K562 (cell line): ENCODE data around the gene PRRX1. TPM values are rescaled to one million over a fixed set of nuclear protein-coding genes. Genes with fewer than 3 reads are reported as not detected.

Experiments
- ATAC-seq: fragments of 200-7000 bp; cut with Tn5 transposase; 3 replicates; pipeline ENCODE4 v1.9.1; 2020; ENCODE audit warnings: moderate library complexity
- BruUV-seq: library from RNA; stranded (reverse); fragments of 400-500 nt; replicated peaks from 2 replicates; lab custom pipeline; 2021; lab: Mats Ljungman, UMichigan
- CTCF ChIA-PET: fragments of 300-600 bp; formaldehyde crosslinking; extraction: SDS; loops from one replicate; lab custom pipeline; 2021; ENCODE audit warnings: low intra/inter-chr PET ratio; lab: Yijun Ruan, JAX
- POLR2A ChIA-PET: fragments of 300-600, 350-650 bp; sonication (Branson Sonifier 250); formaldehyde crosslinking; extraction: SDS; loops from one replicate; lab custom pipeline; 2021; ENCODE audit warnings: antibody characterized with exemption, inconsistent platforms; lab: Yijun Ruan, JAX
- DNase-seq, 4 experiments: peaks; one replicate each; pipeline versions ENCODE4 v3.0.0 to v3.0.0-alpha.2; 2011 to 2018; ENCODE audit warnings: low spot score in 3 of 4, mixed read lengths in 3 of 4; ENCODE audit errors: extremely low read depth in 1 of 4
- FAIRE-seq: peaks from 2 replicates; lab custom pipeline; 2011; peaks lifted over from hg19 to GRCh38; lab: Jason Lieb, UNC
- H2AFZ ChIP-seq: 2 replicates; pipeline ENCODE4 v1.6.0; 2011; ENCODE audit warnings: low read depth, low read length, control low read depth, inconsistent platforms
- H3K27ac ChIP-seq: fragments of 200-600 bp; 3 replicates; pipeline ENCODE4 v1.8.0; 2011; ENCODE audit warnings: low read depth, mild to moderate bottlenecking, control low read depth, inconsistent platforms, low read length, moderate library complexity, mixed read lengths; ENCODE audit errors: extremely low read depth
- H3K27me3 ChIP-seq, 2 experiments: fragments of 300-600 bp in 1 of 2; 2 replicates in 1 of 2; 3 replicates in 1 of 2; pipeline versions ENCODE4 v1.6.0 to v1.8.0; 2011; ENCODE audit warnings: inconsistent platforms in 2 of 2, low read length in 2 of 2, mild to moderate bottlenecking in 1 of 2, mixed read lengths in 1 of 2, moderate library complexity in 1 of 2; ENCODE audit not compliant: control insufficient read depth in 2 of 2, insufficient read depth in 2 of 2
- H3K36me3 ChIP-seq: fragments of 300-600 bp; 3 replicates; pipeline ENCODE4 v1.8.0; 2011; ENCODE audit warnings: mild to moderate bottlenecking, low read length, inconsistent platforms; ENCODE audit not compliant: control insufficient read depth, insufficient read depth
- H3K4me1 ChIP-seq, 2 experiments: fragments of 200-600 bp in 1 of 2; replicated peaks in 1 of 2; 2 replicates in 1 of 2; 3 replicates in 1 of 2; pipeline versions ENCODE4 v1.5.1 to v1.8.0; 2011; ENCODE audit warnings: inconsistent platforms in 2 of 2, low read length in 2 of 2, mild to moderate bottlenecking in 1 of 2, mixed read lengths in 1 of 2, moderate library complexity in 1 of 2; ENCODE audit not compliant: control insufficient read depth in 2 of 2, insufficient read depth in 2 of 2
- H3K4me2 ChIP-seq: 2 replicates; pipeline ENCODE4 v1.6.1; 2011; ENCODE audit warnings: low read length, control low read depth, inconsistent platforms, mixed read lengths; ENCODE audit not compliant: insufficient read depth
- H3K4me3 ChIP-seq: fragments of 200-600 bp; sonication (generic), shearing (Covaris generic); 2 replicates; pipeline ENCODE4 v1.5.1; 2016; ENCODE audit warnings: control low read depth, inconsistent platforms
- H3K79me2 ChIP-seq: fragments of 200-600 bp; 3 replicates; pipeline ENCODE4 v1.8.0; 2011; ENCODE audit warnings: low read length, inconsistent platforms; ENCODE audit not compliant: control insufficient read depth, insufficient read depth
- H3K9ac ChIP-seq, 2 experiments: 2 replicates each; pipeline versions ENCODE4 v1.6.0 to v1.6.1; 2011; ENCODE audit warnings: low read depth in 2 of 2, low read length in 2 of 2, control low read depth in 1 of 2, inconsistent platforms in 1 of 2, mild to moderate bottlenecking in 1 of 2, mixed read lengths in 1 of 2; ENCODE audit not compliant: insufficient read depth in 1 of 2
- H3K9me1 ChIP-seq: one replicate; pipeline ENCODE4 v1.6.0; 2011; ENCODE audit warnings: inconsistent platforms, mild to moderate bottlenecking, low read length, moderate library complexity; ENCODE audit not compliant: control insufficient read depth, insufficient read depth
- H3K9me3 ChIP-seq: replicated peaks from 2 replicates; pipeline ENCODE4 v1.5.1; 2011; ENCODE audit warnings: low read depth, low read length, inconsistent platforms; ENCODE audit not compliant: control insufficient read depth, insufficient read depth
- H4K20me1 ChIP-seq: replicated peaks from 2 replicates; pipeline ENCODE4 v1.6.1; 2011; ENCODE audit warnings: low read length, inconsistent platforms, mixed read lengths; ENCODE audit not compliant: control insufficient read depth, insufficient read depth
- ATF1 ChIP-seq, 2 experiments: fragments of 450-650 bp in 1 of 2; IDR thresholded peaks; 2 replicates each; pipeline ENCODE4 v1.6.1; 2016; ENCODE audit warnings: missing compliant biosample characterization in 1 of 2, missing genetic modification characterization in 1 of 2
- DNMT1 ChIP-seq: fragments of 450-650 bp; IDR thresholded peaks from 2 replicates; pipeline ENCODE4 v1.6.1; 2016; ENCODE audit warnings: antibody characterized with exemption, mild to moderate bottlenecking
- FOXJ3 ChIP-seq: sonication (generic); formaldehyde crosslinking; IDR thresholded peaks from 2 replicates; pipeline ENCODE4 v1.4.0; 2020; ENCODE audit warnings: mild to moderate bottlenecking, missing genetic modification reagents
- JUN ChIP-seq, 2 experiments: sonication (generic) in 1 of 2; formaldehyde crosslinking in 1 of 2; IDR thresholded peaks; 2 replicates each; pipeline versions ENCODE4 v1.6.1 to v1.8.0; 2012 to 2022; ENCODE audit warnings: borderline replicate concordance in 2 of 2, mild to moderate bottlenecking in 2 of 2, improper control_type of control experiment in 1 of 2, low read depth in 1 of 2, low read length in 1 of 2, missing genetic modification reagents in 1 of 2
- KDM2B ChIP-seq: fragments of 250-450 bp; sonication (Bioruptor Pico); IDR thresholded peaks from 2 replicates; pipeline ENCODE4 v1.8.0; 2021; ENCODE audit warnings: mild to moderate bottlenecking, moderate library complexity
- KLF10 ChIP-seq: fragments of 250-450 bp; sonication (Bioruptor Pico); IDR thresholded peaks from 2 replicates; pipeline ENCODE4 v1.6.1; 2021; ENCODE audit warnings: matching md5 sums
- KLF16 ChIP-seq: IDR thresholded peaks from 2 replicates; pipeline ENCODE4 v1.6.1; 2016; ENCODE audit warnings: antibody characterized with exemption
- MEF2D ChIP-seq: conservative IDR thresholded peaks from 2 replicates; pipeline ENCODE4 v1.6.1; 2016; ENCODE audit warnings: low read depth, missing genetic modification characterization, missing compliant biosample characterization
- MTA3 ChIP-seq: fragments of 450-650 bp; formaldehyde crosslinking; IDR thresholded peaks from 2 replicates; pipeline ENCODE4 v1.6.1; 2017; ENCODE audit warnings: mild to moderate bottlenecking, borderline replicate concordance
- RHOXF2B ChIP-seq: fragments of 250-450 bp; sonication (Bioruptor Pico); conservative IDR thresholded peaks from 2 replicates; pipeline ENCODE4 v1.5.1; 2021
- SAP30 ChIP-seq: fragments of 200-600 bp; sonication (generic); IDR thresholded peaks from 2 replicates; pipeline ENCODE4 v1.6.1; 2012; ENCODE audit warnings: borderline replicate concordance, low read depth, mild to moderate bottlenecking, moderate library complexity, low read length, control low read depth, inconsistent platforms; ENCODE audit not compliant: insufficient read depth, poor library complexity, severe bottlenecking
- ZNF197 ChIP-seq: fragments of 200-800 bp; sonication (Bioruptor generic); IDR thresholded peaks from 2 replicates; pipeline ENCODE4 v1.6.1; 2016; ENCODE audit warnings: low read depth, missing genetic modification characterization, missing compliant biosample characterization
- ZNF668 ChIP-seq: fragments of 250-450 bp; sonication (Bioruptor Pico); IDR thresholded peaks from 2 replicates; pipeline ENCODE4 v1.8.0; 2022; ENCODE audit warnings: mild to moderate bottlenecking, inconsistent platforms
- ZNF695 ChIP-seq: fragments of 450-650 bp; formaldehyde crosslinking; IDR thresholded peaks from 2 replicates; pipeline ENCODE4 v1.4.0; 2020; ENCODE audit warnings: mild to moderate bottlenecking, moderate library complexity
- ZNF76 ChIP-seq: fragments of 250-450 bp; sonication (Bioruptor Pico); IDR thresholded peaks from 2 replicates; pipeline ENCODE4 v1.4.0; 2020; ENCODE audit warnings: mild to moderate bottlenecking, moderate library complexity, borderline replicate concordance
- ZSCAN29 ChIP-seq: fragments of 450-650 bp; IDR thresholded peaks from 2 replicates; pipeline ENCODE4 v1.6.1; 2017
- WGBS: fragments of 100-300 bp; shearing (Covaris generic); methylation state at CpG from one replicate; pipeline ENCODE4 v1.1.6; 2016; ENCODE audit warnings: low coverage, mixed read lengths; ENCODE audit not compliant: insufficient coverage; ENCODE audit errors: missing lambda C conversion rate; 5-methylcytosine and 5-hydroxymethylcytosine counted together
- in situ Hi-C: fragments of 300-500 bp; cut with MboI; formaldehyde crosslinking; loops from 4 replicates; pipeline ENCODE4 v1.15.0; 2018; ENCODE audit warnings: inconsistent platforms, mixed read lengths
- intact Hi-C: fragments of 100-400 bp; cut with micrococcal nuclease; formaldehyde crosslinking; loops from 2 replicates; pipeline ENCODE4 v1.14.2; 2022
- polyA plus RNA-seq, 8 experiments: library from polyadenylated mRNA; depleted of rRNA in 4 of 8; stranded (reverse) in 5 of 8; unstranded in 3 of 8; fragments of >200 nt; fragmentation: Nextera tagmentation in 2 of 8; fragmentation: Illumina TruSeq in 1 of 8; extraction: Ambion mirVana in 2 of 8; extraction: Trizol in 1 of 8; gene quantifications; 2 replicates each; pipeline versions ENCODE4 v1.2.1 to v1.2.3, GENCODE V29; 2011 to 2014; ENCODE audit warnings: inconsistent platforms in 1 of 8, missing spikeins in 1 of 8
- total RNA-seq, 7 experiments: library from RNA; depleted of rRNA in 6 of 7; stranded (reverse); fragments of >200 nt in 6 of 7; fragmentation: Illumina TruSeq in 2 of 7; extraction: Trizol in 2 of 7; gene quantifications; 2 replicates each; pipeline versions ENCODE4 v1.2.1 to v1.2.3, GENCODE V29; 2011 to 2021; ENCODE audit warnings: low replicate concordance in 1 of 7
- TF ChIP-seq, protein P1 (sequence below): fragments of 450-650 bp; IDR thresholded peaks from 2 replicates; pipeline ENCODE4 v1.6.1; 2017; ENCODE audit warnings: mild to moderate bottlenecking, moderate library complexity
- TF ChIP-seq, protein P2 (sequence below): fragments of 250-450 bp; sonication (Bioruptor Pico); IDR thresholded peaks from 2 replicates; pipeline ENCODE4 v1.4.0; 2020; ENCODE audit warnings: mild to moderate bottlenecking
- TF ChIP-seq, protein P3 (sequence below): fragments of 200-800 bp; sonication (Bioruptor generic); IDR thresholded peaks from 2 replicates; pipeline ENCODE4 v1.6.1; 2017; ENCODE audit warnings: missing genetic modification characterization, missing compliant biosample characterization

The PRRX1 gene
- total and polyA plus RNA-seq, 9 of the 15 experiments (the other 6 are each of a cell fraction or from before 2014, with no cell fraction given), result not detected

DNA sequence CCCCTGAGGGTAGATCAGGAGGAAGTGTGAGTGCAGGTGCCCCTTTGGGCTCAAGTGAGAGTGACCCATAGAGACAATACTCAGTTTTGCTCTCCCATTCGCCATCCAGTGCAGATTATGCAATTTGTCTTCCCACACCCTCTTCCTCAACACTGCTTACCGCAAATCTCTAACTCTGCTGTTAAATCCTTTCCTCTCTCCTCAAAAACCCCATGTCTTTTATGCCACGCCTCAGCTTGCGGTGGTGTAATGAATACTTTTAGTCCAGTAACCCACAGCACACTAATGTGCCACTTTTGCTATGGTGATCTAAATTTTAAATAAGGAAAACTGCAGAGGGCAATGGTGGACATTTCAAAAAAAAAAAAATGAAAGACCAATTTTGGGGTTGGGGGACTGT lies 57.7 kb downstream of the PRRX1 start (continued):
- TF ChIP-seq ZNF668 (no peak), KDM2B (no peak), ZNF197 (no peak), ZNF76 (CRISPR knock-in tag) (no peak)
- TF ChIP-seq, protein P1, sequence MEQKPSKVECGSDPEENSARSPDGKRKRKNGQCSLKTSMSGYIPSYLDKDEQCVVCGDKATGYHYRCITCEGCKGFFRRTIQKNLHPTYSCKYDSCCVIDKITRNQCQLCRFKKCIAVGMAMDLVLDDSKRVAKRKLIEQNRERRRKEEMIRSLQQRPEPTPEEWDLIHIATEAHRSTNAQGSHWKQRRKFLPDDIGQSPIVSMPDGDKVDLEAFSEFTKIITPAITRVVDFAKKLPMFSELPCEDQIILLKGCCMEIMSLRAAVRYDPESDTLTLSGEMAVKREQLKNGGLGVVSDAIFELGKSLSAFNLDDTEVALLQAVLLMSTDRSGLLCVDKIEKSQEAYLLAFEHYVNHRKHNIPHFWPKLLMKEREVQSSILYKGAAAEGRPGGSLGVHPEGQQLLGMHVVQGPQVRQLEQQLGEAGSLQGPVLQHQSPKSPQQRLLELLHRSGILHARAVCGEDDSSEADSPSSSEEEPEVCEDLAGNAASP, result no peak
- TF ChIP-seq, all 486 proteins: peak for 0

DNA sequence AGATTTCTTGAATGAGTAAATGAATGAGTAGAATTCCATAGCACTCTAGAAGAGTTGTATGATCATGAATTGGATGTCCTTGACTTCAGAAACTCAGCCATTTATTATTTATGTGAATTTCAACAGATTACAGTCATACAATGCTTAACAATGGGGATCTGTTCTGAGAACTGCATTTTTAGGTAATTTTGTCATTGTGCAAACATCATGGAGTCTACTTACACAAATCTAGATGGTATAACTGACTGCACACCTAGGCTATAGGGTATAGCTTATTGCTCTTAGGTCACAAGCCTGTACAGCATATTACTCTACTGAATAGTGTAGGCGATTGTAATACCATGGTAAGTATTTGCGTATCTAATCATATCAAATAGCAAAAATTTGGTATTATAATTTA lies 59.6 kb downstream of the PRRX1 start:
- ChIA-PET POLR2A (no interaction called here), CTCF (no interaction called here)
- no peak for ATAC-seq
- H3K4me1 ChIP-seq, result no peaks in the 10 kb centered on the region
- H3K36me3 ChIP-seq, result no peaks in the 10 kb centered on the region
- H2AFZ ChIP-seq, result no peak overlapping the region
- in situ Hi-C loops, result no loop called here
- WGBS, result 2% methylated on average over 2 of the region's 2 CpGs
- no TSS peak for BruUV-seq
- FAIRE-seq, result no peak
- no peak for DNase-seq
- H3K4me2 ChIP-seq, result no peak overlapping the region
- no peaks in the 10 kb centered on the region for H3K9me1 ChIP-seq
- intact Hi-C loops, result no loop called here
- no peaks in the 10 kb centered on the region for H3K9me3 ChIP-seq
- no peaks in the 10 kb centered on the region for H3K27me3 ChIP-seq
- H3K79me2 ChIP-seq, result no peaks in the 10 kb centered on the region
- H3K27ac ChIP-seq, result no peak overlapping the region
- no peaks in the 10 kb centered on the region for H4K20me1 ChIP-seq
- no peak overlapping the region for H3K4me3 ChIP-seq
- H3K9ac ChIP-seq, result no peak overlapping the region
- no peak for TF ChIP-seq ZNF695 (CRISPR knock-in tag)
- TF ChIP-seq, protein P2, sequence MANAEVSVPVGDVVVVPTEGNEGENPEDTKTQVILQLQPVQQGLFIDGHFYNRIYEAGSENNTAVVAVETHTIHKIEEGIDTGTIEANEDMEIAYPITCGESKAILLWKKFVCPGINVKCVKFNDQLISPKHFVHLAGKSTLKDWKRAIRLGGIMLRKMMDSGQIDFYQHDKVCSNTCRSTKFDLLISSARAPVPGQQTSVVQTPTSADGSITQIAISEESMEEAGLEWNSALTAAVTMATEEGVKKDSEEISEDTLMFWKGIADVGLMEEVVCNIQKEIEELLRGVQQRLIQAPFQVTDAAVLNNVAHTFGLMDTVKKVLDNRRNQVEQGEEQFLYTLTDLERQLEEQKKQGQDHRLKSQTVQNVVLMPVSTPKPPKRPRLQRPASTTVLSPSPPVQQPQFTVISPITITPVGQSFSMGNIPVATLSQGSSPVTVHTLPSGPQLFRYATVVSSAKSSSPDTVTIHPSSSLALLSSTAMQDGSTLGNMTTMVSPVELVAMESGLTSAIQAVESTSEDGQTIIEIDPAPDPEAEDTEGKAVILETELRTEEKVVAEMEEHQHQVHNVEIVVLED, result no peak
- no peak for TF ChIP-seq DNMT1
- TF ChIP-seq ATF1 (CRISPR knock-in tag; IDR thresholded peaks at IDR 0.05), result no peak
- no peak for TF ChIP-seq ATF1 (tag; IDR thresholded peaks at IDR 0.05)
- no peak for TF ChIP-seq JUN (IDR thresholded peaks at IDR 0.05; ENCODE audit: borderline replicate concordance, low read depth, low read length)
- no peak for TF ChIP-seq JUN (CRISPR knock-in tag; IDR thresholded peaks at IDR 0.05; ENCODE audit: borderline replicate concordance)
- TF ChIP-seq RHOXF2B, result no peak
- no peak for TF ChIP-seq MTA3
- TF ChIP-seq, protein P3, sequence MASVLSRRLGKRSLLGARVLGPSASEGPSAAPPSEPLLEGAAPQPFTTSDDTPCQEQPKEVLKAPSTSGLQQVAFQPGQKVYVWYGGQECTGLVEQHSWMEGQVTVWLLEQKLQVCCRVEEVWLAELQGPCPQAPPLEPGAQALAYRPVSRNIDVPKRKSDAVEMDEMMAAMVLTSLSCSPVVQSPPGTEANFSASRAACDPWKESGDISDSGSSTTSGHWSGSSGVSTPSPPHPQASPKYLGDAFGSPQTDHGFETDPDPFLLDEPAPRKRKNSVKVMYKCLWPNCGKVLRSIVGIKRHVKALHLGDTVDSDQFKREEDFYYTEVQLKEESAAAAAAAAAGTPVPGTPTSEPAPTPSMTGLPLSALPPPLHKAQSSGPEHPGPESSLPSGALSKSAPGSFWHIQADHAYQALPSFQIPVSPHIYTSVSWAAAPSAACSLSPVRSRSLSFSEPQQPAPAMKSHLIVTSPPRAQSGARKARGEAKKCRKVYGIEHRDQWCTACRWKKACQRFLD (CRISPR knock-in tag), result no peak
- TF ChIP-seq MEF2D, result no peak
- TF ChIP-seq KLF10 (CRISPR knock-in tag), result no peak
- TF ChIP-seq KLF16, result no peak
- no peak for TF ChIP-seq SAP30
- no peak for TF ChIP-seq ZSCAN29
- TF ChIP-seq FOXJ3 (CRISPR knock-in tag), result no peak
